Activated CD8-positive, alpha-beta T cell treated with anti-CD3 and anti-CD28 coated beads for 36 hours (primary cell): ENCODE data around the gene NAA80. TPM values are rescaled to one million over a fixed set of nuclear protein-coding genes. Genes with fewer than 3 reads are reported as not detected.
A peak's percentile ranks its signal among the peaks of the same experiment; 100 is the strongest.

ENCODE experiments used
- ATAC-seq: fragments of 200-7000 bp; cut with Tn5 transposase; one replicate; pipeline ENCODE4 v1.10.0; 2021; ENCODE audit warnings: mild to moderate bottlenecking, moderate library complexity
- CTCF ChIA-PET: fragments of 350-600 bp; sonication (Branson Sonifier 250); formaldehyde crosslinking; loops from one replicate; lab custom pipeline; 2021; ENCODE audit warnings: antibody characterized with exemption; lab: Charles Lee
- POLR2A ChIA-PET: fragments of 350-600 bp; sonication (Branson Sonifier 250); formaldehyde crosslinking; loops from one replicate; lab custom pipeline; 2021; ENCODE audit warnings: antibody characterized with exemption; lab: Charles Lee
- DNase-seq: peaks from one replicate; pipeline ENCODE4 v3.0.0-alpha.2; 2020
- H3K27ac Mint-ChIP-seq: one replicate; pipeline ENCODE4 v1.8.0; 2021; ENCODE audit warnings: mild to moderate bottlenecking, mixed read lengths
- H3K27me3 Mint-ChIP-seq: one replicate; pipeline ENCODE4 v1.8.0; 2021; ENCODE audit warnings: mixed read lengths
- H3K36me3 Mint-ChIP-seq: one replicate; pipeline ENCODE4 v1.8.0; 2021; ENCODE audit warnings: low read depth, mixed read lengths
- H3K4me1 Mint-ChIP-seq: one replicate; pipeline ENCODE4 v1.8.0; 2021; ENCODE audit warnings: low read depth, mixed read lengths
- H3K4me3 Mint-ChIP-seq: one replicate; pipeline ENCODE4 v1.8.0; 2021; ENCODE audit warnings: mild to moderate bottlenecking, moderate library complexity, mixed read lengths
- H3K9me3 Mint-ChIP-seq: one replicate; pipeline ENCODE4 v1.8.0; 2021; ENCODE audit warnings: mixed read lengths
- CTCF ChIP-seq: fragments of 200-600 bp; IDR thresholded peaks from one replicate; pipeline ENCODE4 v1.8.0; 2022; ENCODE audit warnings: antibody characterized with exemption, mild to moderate bottlenecking
- intact Hi-C: fragments of 100-400 bp; cut with micrococcal nuclease; formaldehyde crosslinking; loops from one replicate; pipeline ENCODE4 v1.10.0; 2022
- total RNA-seq, 2 experiments: library from RNA; stranded (reverse); gene quantifications; one replicate each; pipeline ENCODE4 v1.2.3, GENCODE V29; 2021

NAA80 gene
- total RNA-seq, 2 experiments from 2014 or later, result 23.2 to 23.4 TPM

DNA sequence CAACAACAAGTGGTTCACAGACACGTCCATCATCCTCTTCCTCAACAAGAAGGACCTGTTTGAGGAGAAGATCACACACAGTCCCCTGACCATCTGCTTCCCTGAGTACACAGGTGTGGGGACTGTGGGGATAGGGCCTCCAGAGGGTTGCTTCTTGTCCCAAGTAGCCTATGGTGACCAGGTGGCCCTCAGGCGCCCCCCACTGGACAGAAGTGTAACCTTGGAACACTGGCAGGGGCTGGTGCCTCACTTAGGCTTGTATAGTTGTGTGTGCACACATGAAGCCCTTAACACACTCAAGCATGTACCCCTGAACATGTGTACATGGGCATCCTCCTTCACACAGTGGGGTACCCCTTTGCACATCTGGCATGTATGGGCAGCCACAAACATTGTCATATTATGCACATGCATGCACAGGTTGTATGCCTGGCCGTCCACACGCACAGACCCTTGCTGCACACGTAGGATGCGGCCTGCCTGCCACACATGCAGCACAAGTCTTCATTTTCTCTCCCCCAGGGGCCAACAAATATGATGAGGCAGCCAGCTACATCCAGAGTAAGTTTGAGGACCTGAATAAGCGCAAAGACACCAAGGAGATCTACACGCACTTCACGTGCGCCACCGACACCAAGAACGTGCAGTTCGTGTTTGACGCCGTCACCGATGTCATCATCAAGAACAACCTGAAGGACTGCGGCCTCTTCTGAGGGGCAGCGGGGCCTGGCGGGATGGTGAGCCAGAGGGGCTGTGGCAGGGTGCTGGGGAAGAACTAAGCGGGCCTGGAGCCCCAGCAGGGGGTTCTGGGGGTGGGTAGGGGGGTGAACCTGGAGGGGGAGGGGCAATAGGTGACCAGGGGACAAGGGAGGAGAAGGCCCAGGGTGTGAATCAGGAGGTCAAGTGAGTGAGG, 42.0 kb downstream of the NAA80 start:
- ChIA-PET POLR2A (interaction anchor here (3.1 kb wide), 1 partner anchor 10 kb away, joined by 21 read pairs; no protein-coding TSS in a partner anchor), CTCF (interaction anchor here (0.6 to 11.8 kb wide), 8 partner anchors 8 to 63 kb away, joined by 3 to 97 read pairs (median 12); partner anchors contain the start of genes GNAI2, IFRD2 and SEMA3B)
- Mint-ChIP-seq H3K4me1 (peaks cover 5% of the 10 kb centered on the region), H3K36me3 (peaks cover 28% of the 10 kb centered on the region), H3K27me3 (no peaks in the 10 kb centered on the region), H3K4me3 (no peak overlapping the region), H3K27ac (no peak overlapping the region), H3K9me3 (no peaks in the 10 kb centered on the region)
- TF ChIP-seq CTCF, result peak; percentile 62
- DNase-seq (peak; percentile 66), ATAC-seq (peak; percentile 26)
- intact Hi-C loops, result no loop called here

DNA sequence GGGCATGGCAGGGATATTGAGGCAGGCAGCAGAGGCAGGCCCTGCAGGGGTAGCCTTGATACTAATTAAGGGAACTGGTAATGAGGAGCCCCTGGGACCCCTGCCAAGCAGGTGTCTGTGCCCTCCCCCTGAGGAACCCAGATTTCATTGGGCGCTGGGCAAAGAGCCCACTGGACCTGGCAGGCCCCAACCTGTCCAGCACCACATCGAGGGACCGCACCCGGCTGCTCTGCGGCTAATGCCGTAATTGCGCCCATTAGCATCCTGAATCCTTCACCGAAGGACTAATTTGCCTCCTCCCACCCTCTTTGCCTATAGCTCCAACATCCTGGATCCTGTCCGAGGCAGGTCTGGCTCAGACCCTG, 44.0 kb downstream of the NAA80 start:
- peaks cover 16% of the 10 kb centered on the region for H3K4me1 Mint-ChIP-seq
- ChIA-PET POLR2A (no interaction called here), CTCF (interaction anchor here (1.5 to 11.8 kb wide), 4 partner anchors 6 to 61 kb away, joined by 3 to 97 read pairs (median 56); no protein-coding TSS in a partner anchor)
- intact Hi-C loops, result no loop called here
- H3K36me3 Mint-ChIP-seq, result peaks cover 34% of the 10 kb centered on the region
- H3K27me3 Mint-ChIP-seq, result no peaks in the 10 kb centered on the region
- no peak for TF ChIP-seq CTCF
- no peak overlapping the region for H3K4me3 Mint-ChIP-seq
- no peak for ATAC-seq
- DNase-seq, result no peak
- no peak overlapping the region for H3K27ac Mint-ChIP-seq
- no peaks in the 10 kb centered on the region for H3K9me3 Mint-ChIP-seq

- ChIA-PET POLR2A (interaction anchor here (0.6 kb wide), 1 partner anchor 39 kb away, joined by 3 read pairs; no protein-coding TSS in a partner anchor), CTCF (interaction anchor here (1.5 to 11.8 kb wide), 4 partner anchors 6 to 60 kb away, joined by 3 to 97 read pairs (median 56); no protein-coding TSS in a partner anchor)
- no peak overlapping the region for H3K4me3 Mint-ChIP-seq
- no peak for TF ChIP-seq CTCF
- H3K9me3 Mint-ChIP-seq, result no peaks in the 10 kb centered on the region
- DNase-seq (no peak), ATAC-seq (no peak)
- H3K36me3 Mint-ChIP-seq, result peaks cover 37% of the 10 kb centered on the region
- H3K4me1 Mint-ChIP-seq, result peaks cover 17% of the 10 kb centered on the region
- intact Hi-C loops, result no loop called here
- H3K27me3 Mint-ChIP-seq, result no peaks in the 10 kb centered on the region
- no peak overlapping the region for H3K27ac Mint-ChIP-seq
These were observed 44.5 kb downstream of the NAA80 start for GRCh38 chr3:50254577-50255250.

- intact Hi-C loops, result no loop called here
- Mint-ChIP-seq H3K36me3 (peaks cover 24% of the 10 kb centered on the region), H3K9me3 (no peaks in the 10 kb centered on the region), H3K27me3 (no peaks in the 10 kb centered on the region), H3K4me1 (peaks cover 37% of the 10 kb centered on the region), H3K4me3 (no peak overlapping the region), H3K27ac (peak overlapping the region; percentile 87)
- peak; percentile 12 for ATAC-seq
- DNase-seq, result peak; percentile 75
- TF ChIP-seq CTCF, result no peak
- CTCF ChIA-PET, result interaction anchor here (0.9 to 6.2 kb wide), 4 partner anchors 6 to 57 kb away, joined by 4 to 94 read pairs (median 8); no protein-coding TSS in a partner anchor
- POLR2A ChIA-PET, result interaction anchor here (0.7 to 1.0 kb wide), 5 partner anchors 10 to 26 kb away, joined by 3 read pairs; no protein-coding TSS in a partner anchor
These were observed 48.0 kb downstream of the NAA80 start for GRCh38 chr3:50251220-50251619.
